Muscle layer of colon (tissue), 2 donors: ENCODE results near the gene REEP3.
"Not testable (repeated sequence)": the region's sequence is repeated elsewhere in the genome, so short reads cannot be mapped to it uniquely, and the experiment has no call there.

ENCODE experiments used
- H3K27ac ChIP-seq: one replicate; pipeline ENCODE4 v1.7.0; 2013; ENCODE audit warnings: low read depth, mild to moderate bottlenecking, low read length, moderate library complexity
- H3K27me3 ChIP-seq, 2 donors: one replicate each; pipeline ENCODE4 v1.7.0; 2013; ENCODE audit warnings: low read length in 2 of 2, mild to moderate bottlenecking in 2 of 2; ENCODE audit not compliant: insufficient read depth in 2 of 2, control insufficient read depth in 1 of 2
- H3K36me3 ChIP-seq: one replicate; pipeline ENCODE4 v1.7.0; 2013; ENCODE audit warnings: mild to moderate bottlenecking, low read length; ENCODE audit not compliant: insufficient read depth
- H3K4me1 ChIP-seq: one replicate; pipeline ENCODE4 v1.7.0; 2013; ENCODE audit warnings: mild to moderate bottlenecking, low read length; ENCODE audit not compliant: insufficient read depth
- H3K4me3 ChIP-seq, 2 donors: one replicate each; pipeline ENCODE4 v1.7.0; 2013; ENCODE audit warnings: low read length in 2 of 2, low read depth in 1 of 2, mild to moderate bottlenecking in 1 of 2, moderate library complexity in 1 of 2
- H3K9ac ChIP-seq: one replicate; pipeline ENCODE4 v1.7.0; 2013; ENCODE audit warnings: low read length
- H3K9me3 ChIP-seq: one replicate; pipeline ENCODE4 v1.7.0; 2013; ENCODE audit warnings: mild to moderate bottlenecking, low read length
- donor health status: abdominal sarcoma.
- donor health status: Adenocarcinoma of cecum.

The REEP3 gene

DNA sequence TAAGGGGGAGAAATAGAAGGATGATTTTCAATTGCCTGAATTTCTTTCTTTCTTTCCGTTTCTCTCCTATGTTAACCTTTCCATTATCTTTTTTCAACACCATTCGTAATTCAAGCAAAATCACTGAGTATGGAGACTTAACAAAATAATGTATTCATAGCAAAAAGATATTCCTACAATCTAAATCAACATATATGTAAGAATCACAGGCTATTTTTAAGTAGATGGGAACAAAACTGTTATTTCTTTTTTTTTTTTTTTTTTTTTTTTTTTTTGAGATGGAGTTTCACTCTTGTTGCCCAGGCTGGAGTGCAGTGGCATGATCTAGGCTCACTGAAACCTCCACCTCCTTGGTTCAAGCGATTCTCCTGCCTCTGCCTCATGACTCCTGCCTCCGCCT is 28.2 kb upstream of the REEP3 start:
- H3K27me3 ChIP-seq = no peaks in the 10 kb centered on the region
- peaks cover 13% of the 10 kb centered on the region for H3K4me1 ChIP-seq
- H3K9ac ChIP-seq = no peak overlapping the region
- no peaks in the 10 kb centered on the region for H3K9me3 ChIP-seq
- H3K36me3 ChIP-seq = no peaks in the 10 kb centered on the region
- no peak overlapping the region for H3K27ac ChIP-seq
- no peak overlapping the region for H3K4me3 ChIP-seq

DNA sequence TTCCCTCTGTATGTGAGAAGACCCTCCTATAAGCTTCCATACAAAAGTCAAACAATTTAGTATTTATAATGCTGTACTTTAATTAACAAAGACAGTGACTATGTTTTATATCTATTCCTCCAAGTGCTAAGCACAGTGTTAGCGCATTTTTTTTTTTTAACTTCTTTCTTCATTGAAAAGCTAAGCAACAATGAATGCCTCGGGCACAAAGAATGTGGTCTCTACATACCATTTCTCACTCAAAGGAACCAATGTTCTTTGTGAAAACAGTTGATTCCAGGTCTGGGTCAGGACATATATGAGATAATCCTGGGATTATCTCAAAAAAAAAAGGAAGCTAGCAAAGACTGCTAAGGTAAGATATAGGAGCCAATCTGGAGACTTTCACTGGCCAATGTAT is 26.2 kb upstream of the REEP3 start:
- H3K27ac ChIP-seq = no peak overlapping the region
- peaks cover 15% of the 10 kb centered on the region for H3K4me1 ChIP-seq
- H3K9ac ChIP-seq = no peak overlapping the region
- no peaks in the 10 kb centered on the region for H3K9me3 ChIP-seq
- H3K36me3 ChIP-seq = no peaks in the 10 kb centered on the region
- no peaks in the 10 kb centered on the region for H3K27me3 ChIP-seq
- H3K4me3 ChIP-seq = no peak overlapping the region

DNA sequence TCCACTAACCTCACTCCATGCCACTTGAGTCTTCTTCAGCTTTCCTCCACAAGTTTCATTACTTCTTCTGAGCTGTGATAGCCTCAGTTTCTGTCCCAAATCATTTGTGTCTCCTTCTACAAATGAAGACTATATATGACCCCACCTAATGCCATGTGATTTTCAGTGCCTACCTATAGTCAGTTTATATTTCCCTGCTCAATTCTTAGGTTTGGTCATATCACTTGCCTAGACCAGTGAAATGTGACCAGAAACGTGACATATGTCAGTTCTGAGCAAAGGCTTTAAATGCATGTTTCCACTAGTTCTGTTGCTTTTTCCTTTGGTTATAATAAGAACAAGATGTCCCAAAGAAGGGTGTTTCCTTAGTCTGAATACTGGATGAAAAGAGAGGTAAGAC is 24.6 kb upstream of the REEP3 start:
- Histone ChIP-seq H3K27me3 (no peaks in the 10 kb centered on the region), H3K27ac (no peak overlapping the region), H3K4me1 (peaks cover 15% of the 10 kb centered on the region), H3K4me3 (no peak overlapping the region), H3K36me3 (no peaks in the 10 kb centered on the region), H3K9ac (no peak overlapping the region), H3K9me3 (no peaks in the 10 kb centered on the region)

DNA sequence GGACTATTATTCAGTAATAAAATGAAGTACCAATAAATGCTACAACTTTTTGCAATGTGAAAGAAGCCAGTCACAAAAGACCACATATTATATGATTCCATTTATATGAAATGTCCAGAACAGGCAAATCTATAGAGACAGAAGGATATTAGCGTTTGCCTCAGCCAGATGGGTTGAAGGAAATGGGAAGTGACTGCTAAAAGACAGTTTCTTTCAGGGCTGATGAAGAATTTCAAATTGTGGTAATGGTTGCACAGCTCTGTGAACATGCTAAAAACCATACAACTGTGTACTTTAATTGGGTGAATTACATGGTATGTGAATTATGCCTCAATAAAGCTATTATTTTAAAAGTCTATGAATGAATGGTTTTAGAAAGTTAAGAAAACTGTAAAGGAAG is 23.9 kb upstream of the REEP3 start:
- H3K27ac ChIP-seq = no peak overlapping the region
- no peaks in the 10 kb centered on the region for H3K36me3 ChIP-seq
- no peak overlapping the region for H3K9ac ChIP-seq
- peaks cover 10% of the 10 kb centered on the region for H3K4me1 ChIP-seq
- H3K9me3 ChIP-seq = no peaks in the 10 kb centered on the region
- H3K27me3 ChIP-seq = no peaks in the 10 kb centered on the region
- no peak overlapping the region for H3K4me3 ChIP-seq

DNA sequence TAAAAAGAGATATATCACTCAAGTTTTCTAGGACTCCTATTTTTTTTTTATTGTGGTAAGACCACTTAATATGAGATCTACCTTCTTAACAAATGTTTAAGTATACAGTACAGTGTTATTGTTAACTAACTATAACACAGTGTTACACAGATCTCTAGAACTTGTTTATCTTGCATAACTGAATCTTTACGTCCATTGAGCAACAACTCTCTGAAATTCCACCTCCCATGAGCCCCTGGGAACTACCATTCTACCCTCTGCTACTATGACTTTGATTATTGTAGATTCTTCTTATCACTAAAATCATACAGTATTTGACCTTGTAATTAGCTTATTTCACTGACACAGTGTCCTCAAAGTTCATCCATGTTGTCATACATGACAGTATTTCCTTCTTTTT is 22.5 kb upstream of the REEP3 start:
- H3K27ac ChIP-seq = no peak overlapping the region
- peaks cover 10% of the 10 kb centered on the region for H3K4me1 ChIP-seq
- H3K27me3 ChIP-seq = no peaks in the 10 kb centered on the region
- H3K9me3 ChIP-seq = no peaks in the 10 kb centered on the region
- no peak overlapping the region for H3K4me3 ChIP-seq
- no peak overlapping the region for H3K9ac ChIP-seq
- no peaks in the 10 kb centered on the region for H3K36me3 ChIP-seq

DNA sequence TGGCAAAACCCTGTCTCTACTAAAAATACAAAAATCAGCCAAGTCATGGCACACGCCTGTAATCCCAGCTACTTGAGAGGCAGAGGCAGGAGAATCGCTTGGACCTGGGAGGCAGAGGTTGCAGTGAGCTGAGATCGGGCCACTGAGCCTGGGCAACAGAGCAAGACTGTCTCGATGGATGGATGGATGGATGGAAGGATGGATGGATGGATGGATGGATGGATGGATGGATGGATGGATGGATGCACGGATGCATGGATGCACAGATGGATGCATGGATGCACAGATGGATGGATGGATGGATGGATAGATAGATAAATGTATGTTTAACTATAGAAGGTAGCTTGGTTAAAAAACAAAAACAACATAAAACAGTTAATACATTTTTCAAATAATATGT is 20.6 kb upstream of the REEP3 start:
- H3K27ac ChIP-seq, H3K9ac ChIP-seq, H3K9me3 ChIP-seq, H3K27me3 ChIP-seq, H3K36me3 ChIP-seq, H3K4me3 ChIP-seq: not testable (repeated sequence)
- H3K4me1 ChIP-seq = peaks cover 12% of the 10 kb centered on the region

DNA sequence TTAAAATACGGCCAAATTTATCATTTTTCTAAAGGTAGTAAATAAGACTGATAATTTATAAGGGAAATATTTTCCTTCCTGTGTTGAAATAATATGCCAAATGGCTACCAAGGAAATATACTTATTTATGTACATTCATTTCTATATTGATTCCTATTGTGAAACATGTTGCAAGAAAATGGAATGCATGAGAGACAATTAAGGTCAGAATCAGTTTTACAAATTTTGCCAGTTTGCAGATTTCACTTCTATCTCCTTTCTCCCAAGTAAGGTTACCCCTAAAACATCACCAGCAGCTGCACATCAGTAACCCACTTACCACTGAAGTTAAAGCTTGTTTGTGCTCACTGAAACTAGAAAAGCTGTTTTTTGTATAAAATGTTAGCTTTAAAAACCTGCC is 19.2 kb upstream of the REEP3 start:
- no peak overlapping the region for H3K9ac ChIP-seq
- H3K4me3 ChIP-seq = no peak overlapping the region
- H3K36me3 ChIP-seq = no peaks in the 10 kb centered on the region
- H3K27ac ChIP-seq = no peak overlapping the region
- peaks cover 25% of the 10 kb centered on the region for H3K4me1 ChIP-seq
- H3K9me3 ChIP-seq = no peaks in the 10 kb centered on the region
- no peaks in the 10 kb centered on the region for H3K27me3 ChIP-seq

DNA sequence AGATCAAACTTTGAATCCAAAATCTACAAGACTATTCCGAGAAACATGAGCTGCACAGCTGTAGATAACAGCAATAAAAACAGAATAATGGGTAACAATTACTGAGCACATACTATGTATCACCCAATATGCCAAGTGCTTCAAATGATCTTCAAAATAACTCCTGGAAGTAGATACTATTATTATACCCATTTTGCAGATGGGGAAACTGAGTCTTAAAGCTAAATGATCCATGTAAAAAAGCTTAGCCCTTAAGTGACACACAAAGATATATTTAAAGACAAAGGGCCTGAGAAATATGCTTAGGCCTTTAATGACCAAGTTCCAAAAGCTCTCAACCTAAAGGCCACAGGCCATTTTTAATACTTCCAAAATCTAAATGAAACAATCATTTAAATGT is 18.4 kb upstream of the REEP3 start:
- no peak overlapping the region for H3K9ac ChIP-seq
- peaks cover 22% of the 10 kb centered on the region for H3K4me1 ChIP-seq
- no peak overlapping the region for H3K4me3 ChIP-seq
- no peaks in the 10 kb centered on the region for H3K36me3 ChIP-seq
- H3K27me3 ChIP-seq = no peaks in the 10 kb centered on the region
- no peaks in the 10 kb centered on the region for H3K9me3 ChIP-seq
- no peak overlapping the region for H3K27ac ChIP-seq

DNA sequence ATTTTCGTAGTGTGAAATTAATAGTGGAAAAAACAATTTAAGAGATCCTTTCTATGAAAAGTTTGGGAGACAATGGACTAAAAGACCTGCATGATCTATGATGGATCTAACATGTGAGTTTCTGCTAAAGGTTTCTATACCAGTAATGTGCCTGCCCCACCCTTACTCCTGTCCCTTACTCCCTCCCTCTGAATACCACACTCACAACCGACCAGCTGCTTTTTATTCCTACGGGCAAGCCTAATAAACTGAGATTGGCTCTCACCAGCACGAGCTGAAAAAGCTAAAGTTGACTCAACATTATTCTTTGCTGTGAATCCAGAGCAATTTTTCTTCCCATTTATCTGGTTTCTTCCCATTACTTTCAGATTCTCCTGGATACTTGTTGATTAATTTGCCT is 17.8 kb upstream of the REEP3 start:
- no peaks in the 10 kb centered on the region for H3K27me3 ChIP-seq
- H3K27ac ChIP-seq = no peak overlapping the region
- no peak overlapping the region for H3K4me3 ChIP-seq
- H3K9me3 ChIP-seq = no peaks in the 10 kb centered on the region
- no peak overlapping the region for H3K9ac ChIP-seq
- peaks cover 18% of the 10 kb centered on the region for H3K4me1 ChIP-seq
- H3K36me3 ChIP-seq = no peaks in the 10 kb centered on the region

DNA sequence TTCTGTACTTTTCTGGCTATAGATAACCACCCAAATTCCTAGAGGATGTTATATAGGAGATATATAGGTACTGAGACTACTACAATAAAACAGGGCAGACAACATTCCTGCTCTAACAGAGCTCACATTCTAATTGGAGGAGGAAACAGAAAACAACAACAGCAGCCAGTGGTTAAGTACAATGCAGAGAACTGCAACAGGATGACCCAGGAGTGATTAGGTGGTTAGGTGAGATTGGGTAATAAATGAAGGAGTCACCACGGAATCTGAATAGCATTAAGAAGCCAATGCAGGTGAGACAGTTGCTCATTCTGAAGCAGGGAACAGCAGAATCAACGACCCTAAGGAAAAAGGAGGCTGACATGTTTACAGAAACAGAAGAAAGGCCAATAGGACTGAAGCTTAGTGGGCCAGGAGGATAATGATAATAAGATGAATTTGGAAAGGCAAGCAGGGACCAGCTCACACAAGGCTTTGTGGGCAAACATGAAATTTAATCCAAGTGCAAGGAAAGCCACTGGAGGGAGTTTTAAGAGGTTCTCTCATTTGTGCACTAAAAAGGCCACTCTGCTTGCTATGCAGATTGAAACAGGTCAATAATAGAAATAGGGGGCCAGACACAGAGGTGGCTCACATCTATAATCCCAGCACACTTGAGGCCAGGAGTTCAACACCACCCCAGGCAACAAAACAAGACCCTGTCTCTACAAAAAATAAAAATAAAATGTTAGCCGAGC is 16.9 kb upstream of the REEP3 start:
- H3K4me3 ChIP-seq = no peak overlapping the region
- H3K9ac ChIP-seq = no peak overlapping the region
- H3K27me3 ChIP-seq = no peaks in the 10 kb centered on the region
- H3K4me1 ChIP-seq = peaks cover 18% of the 10 kb centered on the region
- no peak overlapping the region for H3K27ac ChIP-seq
- no peaks in the 10 kb centered on the region for H3K36me3 ChIP-seq
- H3K9me3 ChIP-seq = no peaks in the 10 kb centered on the region

DNA sequence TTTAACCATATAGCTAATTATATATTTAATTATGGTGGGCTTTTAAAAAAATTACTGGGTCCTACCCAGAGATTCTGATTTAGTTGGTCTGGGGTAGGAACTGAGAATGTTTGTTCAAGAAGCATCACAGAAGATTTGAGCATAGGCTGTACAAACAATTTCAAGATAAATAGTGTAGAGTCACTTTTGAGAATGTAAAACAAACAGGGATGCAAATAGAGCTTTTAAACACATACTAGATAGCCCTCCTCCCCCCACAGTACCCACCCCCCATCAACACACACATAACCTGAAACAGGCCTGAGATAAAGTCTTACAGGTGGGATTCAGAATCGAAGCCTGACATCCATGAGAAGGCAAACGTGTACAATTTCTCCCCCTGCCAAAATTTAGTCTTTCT is 15.6 kb upstream of the REEP3 start:
- Histone ChIP-seq H3K27me3 (no peaks in the 10 kb centered on the region), H3K4me3 (no peak overlapping the region), H3K9me3 (no peaks in the 10 kb centered on the region), H3K36me3 (no peaks in the 10 kb centered on the region), H3K9ac (no peak overlapping the region), H3K4me1 (peaks cover 18% of the 10 kb centered on the region), H3K27ac (no peak overlapping the region)

DNA sequence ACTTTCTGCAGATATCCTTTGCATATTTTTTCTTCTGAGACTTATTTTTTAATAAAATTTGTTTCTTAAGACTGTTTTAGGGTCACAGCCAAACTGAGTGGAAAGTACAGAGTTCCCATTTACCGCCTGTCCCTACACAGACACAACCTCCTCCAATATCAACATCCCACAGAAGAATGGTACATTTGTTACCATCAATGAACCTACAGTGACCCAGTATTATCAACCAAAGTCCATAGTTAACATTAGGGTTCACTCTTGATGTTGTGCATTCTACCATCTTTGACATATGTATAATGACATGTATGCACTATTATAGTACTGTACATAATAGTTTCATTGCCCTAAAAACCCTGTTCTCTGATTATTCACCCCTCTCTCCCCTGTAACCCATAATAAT is 14.6 kb upstream of the REEP3 start:
- no peaks in the 10 kb centered on the region for H3K27me3 ChIP-seq

More for the DNA sequence above, 14.6 kb upstream of the REEP3 start:
- no peak overlapping the region for H3K4me3 ChIP-seq
- H3K9ac ChIP-seq = no peak overlapping the region
- H3K4me1 ChIP-seq = peaks cover 18% of the 10 kb centered on the region
- H3K9me3 ChIP-seq = no peaks in the 10 kb centered on the region
- H3K36me3 ChIP-seq = no peaks in the 10 kb centered on the region
- H3K27ac ChIP-seq = no peak overlapping the region
